Left lung (tissue), 10 donors: ENCODE measurements around the gene GPC6. TPM values are rescaled to one million over a fixed set of nuclear protein-coding genes. Genes with fewer than 3 reads are reported as not detected.
A peak's percentile ranks its signal among the peaks of the same experiment; 100 is the strongest.

ENCODE experiments used
- ATAC-seq: fragments of 200-7000 bp; cut with Tn5 transposase; one replicate; pipeline ENCODE4 v1.9.1; 2020; ENCODE audit warnings: moderate library complexity
- DNase-seq, 4 donors: peaks; one replicate each; pipeline ENCODE4 v3.0.0-alpha.2; 2013 to 2020
- H3K27ac ChIP-seq, 2 donors: fragments of 200-600 bp; sonication (generic) in 1 of 2; one replicate each; pipeline versions ENCODE4 v1.5.0 to v1.8.0; 2020 to 2021
- H3K27me3 ChIP-seq, 2 donors: fragments of 200-600 bp; sonication (generic) in 1 of 2; one replicate each; pipeline versions ENCODE4 v1.5.0 to v1.8.0; 2020 to 2021
- H3K36me3 ChIP-seq, 2 donors: fragments of 200-600 bp; sonication (generic) in 1 of 2; one replicate each; pipeline versions ENCODE4 v1.5.0 to v1.8.0; 2020 to 2021
- H3K4me1 ChIP-seq, 2 donors: fragments of 200-600 bp; one replicate each; pipeline ENCODE4 v1.8.0; 2021
- H3K4me3 ChIP-seq, 2 donors: fragments of 200-600 bp; sonication (generic) in 1 of 2; one replicate each; pipeline versions ENCODE4 v1.5.0 to v1.8.0; 2020 to 2021; ENCODE audit warnings: mild to moderate bottlenecking in 1 of 2
- H3K9me3 ChIP-seq, 2 donors: fragments of 200-600 bp; sonication (generic) in 1 of 2; one replicate each; pipeline versions ENCODE4 v1.5.0 to v1.8.0; 2020 to 2021
- intact Hi-C, 2 donors: fragments of 100-400 bp; cut with DNase I; formaldehyde crosslinking; loops; one replicate each; pipeline versions ENCODE4 v1.11.2 to v1.14.2; 2022
- polyA plus RNA-seq, 6 donors: library from polyadenylated mRNA; unstranded; fragments of 120-200 nt; gene quantifications; one replicate each; pipeline ENCODE4 v1.2.1, GENCODE V29; 2013; ENCODE audit not compliant: insufficient read length in 6 of 6
- total RNA-seq, 2 donors: library from RNA; stranded (reverse); fragmentation: NEBNext Ultra II Directional; extraction: Animal tissue kit (Norgen Biotek cat#: 25700); gene quantifications; one replicate each; pipeline ENCODE4 v1.2.1, GENCODE V29; 2021
- TF ChIP-seq, protein P1 (sequence below), 2 donors: fragments of 200-600 bp; sonication (generic) in 1 of 2; IDR thresholded peaks; one replicate each; pipeline versions ENCODE4 v1.5.0 to v1.8.0; 2021; ENCODE audit warnings: antibody characterized with exemption in 2 of 2
- donor health status: DM: no; HTN: yes; CAD: no.
- donor health status: DM: no; HTN: no; CAD: no.

Gene GPC6
- total and polyA plus RNA-seq, 8 donors = 9.6 to 25.8 (median 21.1) TPM

DNA sequence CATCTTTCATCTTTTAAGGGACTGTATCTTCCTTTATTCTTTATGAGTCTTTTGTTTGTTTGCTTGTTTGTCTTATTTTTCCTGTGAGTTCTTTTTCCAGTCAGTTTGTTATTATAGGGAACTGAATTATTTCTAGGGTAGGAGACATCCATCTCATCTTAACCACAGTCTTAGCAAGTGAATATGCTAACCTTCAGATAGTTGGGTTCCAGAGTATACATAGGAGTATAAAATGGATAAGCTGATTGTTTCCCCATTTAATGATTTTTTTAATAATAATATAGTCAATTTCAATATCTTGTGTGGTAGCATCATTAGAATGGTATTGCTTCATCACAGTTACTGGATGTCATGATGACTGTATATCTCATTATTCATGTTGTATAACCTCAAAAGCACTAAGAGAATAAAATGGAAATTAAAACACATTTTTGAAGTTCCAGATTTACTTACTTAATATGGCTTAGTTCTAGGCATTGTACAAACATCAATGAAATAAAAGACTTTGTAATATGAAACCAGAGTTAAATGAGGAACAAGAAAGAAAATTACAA, 33.0 kb downstream of the GPC6 start:
- H3K27me3 ChIP-seq = no peaks in the 10 kb centered on the region
- H3K27ac ChIP-seq = no peak overlapping the region
- intact Hi-C loops = no loop called here
- no peak overlapping the region for H3K4me3 ChIP-seq
- H3K36me3 ChIP-seq = no peaks in the 10 kb centered on the region
- no peaks in the 10 kb centered on the region for H3K4me1 ChIP-seq
- TF ChIP-seq, protein P1, sequence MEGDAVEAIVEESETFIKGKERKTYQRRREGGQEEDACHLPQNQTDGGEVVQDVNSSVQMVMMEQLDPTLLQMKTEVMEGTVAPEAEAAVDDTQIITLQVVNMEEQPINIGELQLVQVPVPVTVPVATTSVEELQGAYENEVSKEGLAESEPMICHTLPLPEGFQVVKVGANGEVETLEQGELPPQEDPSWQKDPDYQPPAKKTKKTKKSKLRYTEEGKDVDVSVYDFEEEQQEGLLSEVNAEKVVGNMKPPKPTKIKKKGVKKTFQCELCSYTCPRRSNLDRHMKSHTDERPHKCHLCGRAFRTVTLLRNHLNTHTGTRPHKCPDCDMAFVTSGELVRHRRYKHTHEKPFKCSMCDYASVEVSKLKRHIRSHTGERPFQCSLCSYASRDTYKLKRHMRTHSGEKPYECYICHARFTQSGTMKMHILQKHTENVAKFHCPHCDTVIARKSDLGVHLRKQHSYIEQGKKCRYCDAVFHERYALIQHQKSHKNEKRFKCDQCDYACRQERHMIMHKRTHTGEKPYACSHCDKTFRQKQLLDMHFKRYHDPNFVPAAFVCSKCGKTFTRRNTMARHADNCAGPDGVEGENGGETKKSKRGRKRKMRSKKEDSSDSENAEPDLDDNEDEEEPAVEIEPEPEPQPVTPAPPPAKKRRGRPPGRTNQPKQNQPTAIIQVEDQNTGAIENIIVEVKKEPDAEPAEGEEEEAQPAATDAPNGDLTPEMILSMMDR (IDR thresholded peaks at IDR 0.05) = no peak
- H3K9me3 ChIP-seq = no peaks in the 10 kb centered on the region
- ATAC-seq (no peak), DNase-seq (no peak)

DNA sequence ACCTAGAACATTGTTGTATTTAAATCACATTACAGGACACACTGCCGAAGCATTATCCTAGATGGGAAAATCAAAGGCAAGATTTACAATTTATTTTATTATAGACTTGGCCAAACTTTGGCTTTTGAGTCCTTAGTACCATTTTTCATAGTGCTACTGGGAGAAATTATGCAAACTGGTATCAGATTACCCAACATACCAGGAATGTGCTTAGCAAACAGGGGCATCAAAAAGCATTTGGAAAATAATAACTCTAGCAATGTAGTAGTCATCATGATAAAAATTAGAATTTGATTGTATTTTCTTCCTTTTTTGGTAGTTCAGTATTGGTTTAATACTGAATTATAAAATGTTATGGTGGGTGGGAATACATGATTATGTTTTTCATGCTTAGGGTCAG, 34.0 kb downstream of the GPC6 start:
- no peak overlapping the region for H3K27ac ChIP-seq
- intact Hi-C loops = no loop called here
- DNase-seq = no peak
- no peak for ATAC-seq
- H3K4me3 ChIP-seq = no peak overlapping the region
- no peaks in the 10 kb centered on the region for H3K36me3 ChIP-seq
- TF ChIP-seq, protein P1 (IDR thresholded peaks at IDR 0.05) = no peak
- no peaks in the 10 kb centered on the region for H3K4me1 ChIP-seq
- H3K27me3 ChIP-seq = no peaks in the 10 kb centered on the region
- no peaks in the 10 kb centered on the region for H3K9me3 ChIP-seq

DNA sequence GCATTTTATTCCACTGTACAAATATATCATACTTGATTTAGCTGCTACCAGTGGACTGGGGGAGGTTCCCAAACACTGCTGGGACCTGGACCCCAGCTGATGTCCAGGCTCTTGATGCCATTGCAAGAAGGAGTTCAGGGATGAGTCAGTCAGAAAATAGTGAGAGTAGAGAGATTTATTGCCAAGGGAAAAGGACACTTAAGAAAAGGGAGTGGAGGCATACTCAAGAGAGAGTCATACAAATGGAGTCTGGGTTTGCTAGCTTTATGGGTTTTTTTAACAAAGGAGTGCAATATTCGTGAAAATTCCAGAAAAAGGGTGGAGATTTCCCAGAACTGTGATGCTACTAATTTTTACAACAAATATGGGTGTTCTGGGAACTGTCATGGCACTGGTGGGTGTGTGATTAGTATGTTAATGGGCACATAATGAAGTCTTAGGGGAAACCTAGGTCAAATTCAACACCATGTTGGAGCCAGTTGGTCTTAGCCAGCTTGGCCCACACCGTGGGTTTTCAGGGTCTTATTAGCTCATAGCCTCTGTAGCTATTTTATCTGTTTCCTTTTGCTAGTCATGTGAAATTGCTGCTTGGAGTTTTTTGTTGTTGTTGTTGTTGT, 36.2 kb downstream of the GPC6 start:
- Histone ChIP-seq H3K9me3 (no peaks in the 10 kb centered on the region), H3K27me3 (no peaks in the 10 kb centered on the region), H3K4me1 (no peaks in the 10 kb centered on the region), H3K4me3 (no peak overlapping the region), H3K36me3 (no peaks in the 10 kb centered on the region), H3K27ac (no peak overlapping the region)
- ATAC-seq = peak; percentile 69
- no peak for DNase-seq
- TF ChIP-seq, protein P1 (IDR thresholded peaks at IDR 0.05) = no peak
- intact Hi-C loops = no loop called here

DNA sequence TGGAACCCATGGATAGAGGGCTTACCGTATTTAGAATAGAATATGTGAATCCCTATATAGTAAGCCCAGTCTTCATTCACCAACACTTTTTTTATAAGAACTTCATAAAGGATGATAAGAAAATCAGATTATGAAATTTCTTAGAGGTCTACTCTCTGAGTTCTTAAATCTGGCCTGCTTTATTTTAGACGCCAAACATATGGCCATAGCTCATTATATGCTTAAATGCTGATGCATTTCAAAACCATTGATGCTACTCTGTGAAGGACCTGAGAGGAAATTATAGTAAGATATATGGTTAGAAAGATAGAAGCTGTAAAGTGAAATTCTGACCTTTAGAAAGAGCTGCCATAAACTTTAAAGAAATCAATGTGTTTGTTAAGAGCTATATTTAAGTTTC, 38.3 kb downstream of the GPC6 start:
- Histone ChIP-seq H3K36me3 (no peaks in the 10 kb centered on the region), H3K27ac (no peak overlapping the region), H3K4me1 (no peaks in the 10 kb centered on the region), H3K4me3 (no peak overlapping the region), H3K9me3 (no peaks in the 10 kb centered on the region), H3K27me3 (no peaks in the 10 kb centered on the region)
- intact Hi-C loops = no loop called here
- no peak for ATAC-seq
- TF ChIP-seq, protein P1 (IDR thresholded peaks at IDR 0.05) = no peak
- no peak for DNase-seq

DNA sequence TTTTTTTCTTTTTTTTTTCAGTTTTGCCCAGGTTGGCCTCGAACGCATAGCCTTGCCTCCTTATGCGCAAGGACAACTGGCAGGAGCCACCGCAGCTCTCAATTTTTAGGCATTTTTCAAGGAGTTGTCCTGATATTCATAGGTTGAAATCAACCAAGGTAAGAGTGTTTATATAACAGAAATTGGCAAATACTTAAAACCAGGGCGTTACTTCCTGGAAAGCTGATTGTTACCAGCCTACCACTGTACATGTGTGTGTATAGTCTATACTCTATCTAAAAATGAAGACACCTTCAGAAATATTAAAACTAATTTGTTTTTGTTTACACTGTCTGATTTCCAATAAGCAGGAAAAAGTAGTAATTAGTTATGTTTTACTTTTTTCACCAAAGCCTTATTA, 39.2 kb downstream of the GPC6 start:
- intact Hi-C loops = no loop called here
- no peaks in the 10 kb centered on the region for H3K36me3 ChIP-seq
- no peaks in the 10 kb centered on the region for H3K4me1 ChIP-seq
- no peak overlapping the region for H3K27ac ChIP-seq
- H3K9me3 ChIP-seq = no peaks in the 10 kb centered on the region
- ATAC-seq = peak; percentile 73
- H3K4me3 ChIP-seq = no peak overlapping the region
- TF ChIP-seq, protein P1 (IDR thresholded peaks at IDR 0.05) = no peak
- no peak for DNase-seq
- H3K27me3 ChIP-seq = no peaks in the 10 kb centered on the region
